Measurements from ENCODE around the gene CCDC188.

- TF ChIP-seq CTCF (IDR thresholded peaks at IDR 0.05) = no peak
- TF ChIP-seq POLR2A (IDR thresholded peaks at IDR 0.05) = no peak
Observed at GRCh38 chr22:20125201-20126174, 25.4 kb downstream of the CCDC188 start.
